HEK293 (cell line): ENCODE measurements around the gene ANGPTL8.

Experiments
- BCL11A ChIP-seq: fragments of 450-650 bp; formaldehyde crosslinking; IDR thresholded peaks from 2 replicates; pipeline ENCODE4 v1.5.1; 2016; ENCODE audit warnings: low read depth, missing biosample characterization, missing genetic modification characterization
- HIC1 ChIP-seq: fragments of 450-650 bp; formaldehyde crosslinking; IDR thresholded peaks from 2 replicates; pipeline ENCODE4 v1.5.1; 2016; ENCODE audit warnings: missing biosample characterization, missing genetic modification characterization
- PATZ1 ChIP-seq: fragments of 450-650 bp; formaldehyde crosslinking; IDR thresholded peaks from 2 replicates; pipeline ENCODE4 v1.5.1; 2016; ENCODE audit warnings: missing biosample characterization, missing genetic modification characterization
- RBAK ChIP-seq: fragments of 450-650 bp; formaldehyde crosslinking; IDR thresholded peaks from 2 replicates; pipeline ENCODE4 v1.5.1; 2016; ENCODE audit warnings: missing biosample characterization, missing genetic modification characterization
- SP2 ChIP-seq: fragments of 450-650 bp; formaldehyde crosslinking; IDR thresholded peaks from 2 replicates; pipeline ENCODE4 v1.5.1; 2016; ENCODE audit warnings: missing biosample characterization, missing genetic modification characterization
- SP7 ChIP-seq: fragments of 450-650 bp; formaldehyde crosslinking; IDR thresholded peaks from 2 replicates; pipeline ENCODE4 v1.5.1; 2016; ENCODE audit warnings: missing biosample characterization, missing genetic modification characterization
- TCF7L2 ChIP-seq: IDR thresholded peaks from 2 replicates; pipeline ENCODE4 v1.6.1; 2011; ENCODE audit warnings: low read depth, mild to moderate bottlenecking, inconsistent platforms, low read length, moderate library complexity, borderline replicate concordance
- WT1 ChIP-seq: fragments of 450-650 bp; formaldehyde crosslinking; IDR thresholded peaks from 2 replicates; pipeline ENCODE4 v1.5.1; 2016; ENCODE audit warnings: missing biosample characterization, missing genetic modification characterization
- ZBTB6 ChIP-seq: fragments of 450-650 bp; formaldehyde crosslinking; IDR thresholded peaks from 2 replicates; pipeline ENCODE4 v1.5.1; 2017; ENCODE audit warnings: missing biosample characterization, missing genetic modification characterization
- ZIC2 ChIP-seq: fragments of 450-650 bp; formaldehyde crosslinking; IDR thresholded peaks from 2 replicates; pipeline ENCODE4 v1.5.1; 2016; ENCODE audit warnings: missing biosample characterization, missing genetic modification characterization
- ZNF121 ChIP-seq: fragments of 450-650 bp; formaldehyde crosslinking; IDR thresholded peaks from 2 replicates; pipeline ENCODE4 v1.5.1; 2016; ENCODE audit warnings: missing biosample characterization, missing genetic modification characterization
- ZNF148 ChIP-seq: fragments of 450-650 bp; formaldehyde crosslinking; IDR thresholded peaks from 2 replicates; pipeline ENCODE4 v1.5.0; 2017; ENCODE audit warnings: missing biosample characterization, missing genetic modification characterization, borderline replicate concordance
- ZNF174 ChIP-seq: fragments of 450-650 bp; formaldehyde crosslinking; IDR thresholded peaks from 2 replicates; pipeline ENCODE4 v1.5.0; 2017; ENCODE audit warnings: missing biosample characterization, mild to moderate bottlenecking, missing genetic modification characterization
- ZNF239 ChIP-seq: fragments of 450-650 bp; formaldehyde crosslinking; IDR thresholded peaks from 2 replicates; pipeline ENCODE4 v1.5.1; 2016; ENCODE audit warnings: missing biosample characterization, missing genetic modification characterization
- ZNF24 ChIP-seq: fragments of 450-650 bp; formaldehyde crosslinking; IDR thresholded peaks from 2 replicates; pipeline ENCODE4 v1.5.1; 2016; ENCODE audit warnings: missing biosample characterization, missing genetic modification characterization
- ZNF26 ChIP-seq: fragments of 450-650 bp; formaldehyde crosslinking; IDR thresholded peaks from 2 replicates; pipeline ENCODE4 v1.5.1; 2016; ENCODE audit warnings: missing biosample characterization, missing genetic modification characterization
- ZNF266 ChIP-seq: fragments of 450-650 bp; formaldehyde crosslinking; IDR thresholded peaks from 2 replicates; pipeline ENCODE4 v1.5.1; 2016; ENCODE audit warnings: missing biosample characterization, missing genetic modification characterization, low read depth
- ZNF274 ChIP-seq, 2 experiments: fragments of 200-500 bp in 1 of 2; fragments of 450-650 bp in 1 of 2; sonication (Bioruptor generic) in 1 of 2; formaldehyde crosslinking in 1 of 2; IDR thresholded peaks; 2 replicates each; pipeline versions ENCODE4 v1.5.1 to v1.6.1; 2014 to 2016; ENCODE audit warnings: borderline replicate concordance in 1 of 2, inconsistent platforms in 1 of 2, low read length in 1 of 2, missing biosample characterization in 1 of 2, missing genetic modification characterization in 1 of 2
- ZNF398 ChIP-seq: fragments of 450-650 bp; formaldehyde crosslinking; IDR thresholded peaks from 2 replicates; pipeline ENCODE4 v1.5.1; 2017; ENCODE audit warnings: missing biosample characterization, missing genetic modification characterization
- ZNF558 ChIP-seq: fragments of 450-650 bp; formaldehyde crosslinking; IDR thresholded peaks from 2 replicates; pipeline ENCODE4 v1.5.1; 2016; ENCODE audit warnings: missing biosample characterization, missing genetic modification characterization
- ZNF621 ChIP-seq: fragments of 450-650 bp; formaldehyde crosslinking; IDR thresholded peaks from 2 replicates; pipeline ENCODE4 v1.5.1; 2017; ENCODE audit warnings: missing biosample characterization, missing genetic modification characterization
- ZNF677 ChIP-seq: fragments of 450-650 bp; IDR thresholded peaks from 2 replicates; pipeline ENCODE4 v1.5.0; 2018; ENCODE audit warnings: missing biosample characterization, mild to moderate bottlenecking, missing genetic modification characterization, moderate library complexity
- ZNF776 ChIP-seq: fragments of 450-650 bp; formaldehyde crosslinking; IDR thresholded peaks from 2 replicates; pipeline ENCODE4 v1.5.0; 2017; ENCODE audit warnings: missing biosample characterization, missing genetic modification characterization, borderline replicate concordance
- ZNF791 ChIP-seq: fragments of 450-650 bp; formaldehyde crosslinking; IDR thresholded peaks from 2 replicates; pipeline ENCODE4 v1.5.1; 2016; ENCODE audit warnings: missing biosample characterization, missing genetic modification characterization
- ZSCAN23 ChIP-seq: fragments of 450-650 bp; formaldehyde crosslinking; IDR thresholded peaks from 2 replicates; pipeline ENCODE4 v1.5.1; 2016; ENCODE audit warnings: missing biosample characterization, missing genetic modification characterization
- ZSCAN4 ChIP-seq: fragments of 450-650 bp; formaldehyde crosslinking; IDR thresholded peaks from 2 replicates; pipeline ENCODE4 v1.5.1; 2017; ENCODE audit warnings: missing biosample characterization, missing genetic modification characterization

Gene ANGPTL8

GRCh38 chr19:11209839-11210655, 29.4 kb upstream of the ANGPTL8 start (continued):
- TF ChIP-seq ZNF148 (tag by site-specific recombination) (no peak), ZNF239 (0 out of 2 replicates have a peak, but pooled peaks have one; percentile 22), ZNF398 (tag by site-specific recombination) (no peak), SP2 (tag by site-specific recombination) (peak; percentile 4; the same call in 1 of the 2 replicates), ZNF621 (no peak), ZNF791 (tag by site-specific recombination) (no peak), PATZ1 (tag by site-specific recombination) (no peak), ZNF24 (no peak), ZNF558 (tag by site-specific recombination) (no peak), TCF7L2 (no peak), ZSCAN23 (tag by site-specific recombination) (no peak), ZSCAN4 (no peak), HIC1 (tag by site-specific recombination) (no peak), ZNF26 (tag by site-specific recombination) (no peak), RBAK (tag by site-specific recombination) (no peak), ZNF274 (IDR thresholded peaks at IDR 0.05; ENCODE audit: low read length) (no peak), ZNF274 (tag by site-specific recombination; IDR thresholded peaks at IDR 0.05; ENCODE audit: borderline replicate concordance) (no peak), ZNF776 (tag by site-specific recombination) (no peak), ZBTB6 (tag by site-specific recombination) (no peak), ZNF266 (tag by site-specific recombination) (0 out of 2 replicates have a peak, but pooled peaks have one; percentile 16), ZIC2 (no peak), ZNF121 (tag by site-specific recombination) (no peak), ZNF174 (no peak), SP7 (no peak), BCL11A (tag by site-specific recombination) (no peak), ZNF677 (tag by site-specific recombination) (no peak), WT1 (tag by site-specific recombination) (no peak)
